Hepatocyte (in vitro differentiated cells): ENCODE measurements around the gene CD52.

Source experiments
- CTCF ChIP-seq: fragments of 200-600 bp; sonication (generic); IDR thresholded peaks from 2 replicates; pipeline ENCODE4 v1.5.1; 2016; ENCODE audit warnings: antibody characterized with exemption, mild to moderate bottlenecking; ENCODE audit not compliant: poor library complexity
- EZH2 ChIP-seq: fragments of 200-600 bp; sonication (generic); IDR thresholded peaks from 2 replicates; pipeline ENCODE4 v1.6.1; 2016; ENCODE audit warnings: antibody characterized with exemption, mild to moderate bottlenecking, borderline replicate concordance
- EZH2phosphoT487 ChIP-seq: fragments of 200-600 bp; sonication (generic); IDR thresholded peaks from one replicate; pipeline ENCODE4 v1.6.1; 2018; ENCODE audit warnings: antibody characterized with exemption, mild to moderate bottlenecking, low read depth, moderate library complexity; ENCODE audit not compliant: unreplicated experiment, severe bottlenecking

- no peak for TF ChIP-seq CTCF
- no peak for TF ChIP-seq EZH2phosphoT487
- no peak for TF ChIP-seq EZH2
Observed at GRCh38 chr1:26293911-26294463, 23.8 kb upstream of the CD52 start.
